Astrocyte (in vitro differentiated cells and primary cell): ENCODE results near the gene STON2. TPM values are rescaled to one million over a fixed set of nuclear protein-coding genes. Genes with fewer than 3 reads are reported as not detected.

Source experiments
- DNase-seq: peaks from one replicate; pipeline ENCODE4 v3.0.0-alpha.2; 2010; ENCODE audit warnings: low read depth
- FAIRE-seq: peaks from 2 replicates; lab custom pipeline; 2011; peaks lifted over from hg19 to GRCh38; lab: Jason Lieb, UNC
- H2AFZ ChIP-seq: 2 replicates; pipeline ENCODE4 v1.6.0; 2012; ENCODE audit warnings: low read depth, low read length, inconsistent platforms
- H3K27ac ChIP-seq: 2 replicates; pipeline ENCODE4 v1.5.1; 2011; ENCODE audit warnings: low read depth, low read length, inconsistent platforms
- H3K27me3 ChIP-seq: 2 replicates; pipeline ENCODE4 v1.6.0; 2011; ENCODE audit warnings: low read length, inconsistent platforms; ENCODE audit not compliant: insufficient read depth
- H3K36me3 ChIP-seq: 2 replicates; pipeline ENCODE4 v1.5.1; 2011; ENCODE audit warnings: low read length, inconsistent platforms; ENCODE audit not compliant: insufficient read depth
- H3K4me1 ChIP-seq: 2 replicates; pipeline ENCODE4 v1.5.1; 2011; ENCODE audit warnings: low read length, inconsistent platforms; ENCODE audit not compliant: insufficient read depth
- H3K4me2 ChIP-seq: 2 replicates; pipeline ENCODE4 v1.6.0; 2012; ENCODE audit warnings: low read length, inconsistent platforms
- H3K4me3 ChIP-seq: 2 replicates; pipeline ENCODE4 v1.5.1; 2011; ENCODE audit warnings: low read depth, mild to moderate bottlenecking, low read length, inconsistent platforms; ENCODE audit not compliant: insufficient read depth
- H3K79me2 ChIP-seq: 2 replicates; pipeline ENCODE4 v1.6.0; 2012; ENCODE audit warnings: mild to moderate bottlenecking, low read length, inconsistent platforms; ENCODE audit not compliant: insufficient read depth
- H3K9ac ChIP-seq: 2 replicates; pipeline ENCODE4 v1.6.0; 2012; ENCODE audit warnings: mild to moderate bottlenecking, low read length, inconsistent platforms
- H3K9me3 ChIP-seq: 2 replicates; pipeline ENCODE4 v1.5.1; 2012; ENCODE audit warnings: low read depth, mild to moderate bottlenecking, low read length, inconsistent platforms; ENCODE audit not compliant: insufficient read depth
- H4K20me1 ChIP-seq: 2 replicates; pipeline ENCODE4 v1.6.0; 2012; ENCODE audit warnings: low read length, inconsistent platforms; ENCODE audit not compliant: insufficient read depth
- H3K27ac Mint-ChIP-seq: one replicate; pipeline ENCODE4 v1.8.0; 2021; ENCODE audit warnings: mild to moderate bottlenecking, mixed read lengths; ENCODE audit not compliant: unreplicated experiment
- H3K27me3 Mint-ChIP-seq: one replicate; pipeline ENCODE4 v1.8.0; 2021; ENCODE audit warnings: low read depth, mixed read lengths; ENCODE audit not compliant: unreplicated experiment
- H3K36me3 Mint-ChIP-seq: one replicate; pipeline ENCODE4 v1.8.0; 2021; ENCODE audit warnings: low read depth, mixed read lengths; ENCODE audit not compliant: unreplicated experiment
- H3K4me1 Mint-ChIP-seq: one replicate; pipeline ENCODE4 v1.8.0; 2021; ENCODE audit warnings: low read depth, mixed read lengths; ENCODE audit not compliant: unreplicated experiment
- H3K4me3 Mint-ChIP-seq: one replicate; pipeline ENCODE4 v1.8.0; 2021; ENCODE audit warnings: mild to moderate bottlenecking, moderate library complexity, mixed read lengths; ENCODE audit not compliant: unreplicated experiment
- H3K9me3 Mint-ChIP-seq: one replicate; pipeline ENCODE4 v1.8.0; 2021; ENCODE audit warnings: mild to moderate bottlenecking, mixed read lengths; ENCODE audit not compliant: unreplicated experiment
- EZH2 ChIP-seq: IDR thresholded peaks from 2 replicates; pipeline ENCODE4 v1.6.1; 2012; ENCODE audit warnings: mild to moderate bottlenecking, low read length, inconsistent platforms; ENCODE audit not compliant: insufficient read depth
- total RNA-seq: library from RNA; stranded (reverse); gene quantifications from 2 replicates; pipeline ENCODE4 v1.2.1, GENCODE V29; 2021
- TF ChIP-seq, protein P1 (sequence below): IDR thresholded peaks from 2 replicates; pipeline ENCODE4 v1.5.1; 2011; ENCODE audit warnings: low read depth, mild to moderate bottlenecking, inconsistent platforms, low read length, moderate library complexity; ENCODE audit not compliant: insufficient read depth

STON2 gene
- total RNA-seq, 1 donor from 2014 or later: 52.9 TPM

DNA sequence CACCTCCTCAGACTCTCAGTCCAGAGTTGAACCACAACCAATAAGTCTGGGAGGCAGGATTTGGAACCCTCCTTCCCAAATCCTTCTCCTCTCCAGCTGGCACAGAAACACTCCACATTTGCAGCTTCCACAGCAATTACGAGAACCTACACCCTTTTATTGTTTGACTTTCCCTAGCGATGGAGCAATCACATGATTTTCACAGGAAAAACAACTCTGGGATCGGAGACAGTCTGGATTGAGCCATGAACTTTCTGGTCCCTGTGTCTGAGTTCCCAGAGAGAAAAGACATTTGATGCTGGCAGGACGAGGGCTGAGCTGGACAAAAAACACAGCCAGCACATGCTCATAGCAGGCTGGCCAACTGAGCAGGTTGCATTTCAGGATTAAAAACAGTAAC lies 49.0 kb upstream of the STON2 start:
- no peaks in the 10 kb centered on the region for H3K36me3 ChIP-seq
- Mint-ChIP-seq H3K4me1 (peaks cover 6% of the 10 kb centered on the region), H3K36me3 (no peaks in the 10 kb centered on the region), H3K27ac (no peak overlapping the region), H3K9me3 (peaks cover 4% of the 10 kb centered on the region), H3K27me3 (peaks cover under 1% of the 10 kb centered on the region), H3K4me3 (no peak overlapping the region)
- no peak for DNase-seq
- no peak overlapping the region for H3K9ac ChIP-seq
- H2AFZ ChIP-seq: no peak overlapping the region
- H3K9me3 ChIP-seq: no peaks in the 10 kb centered on the region
- H3K4me1 ChIP-seq: no peaks in the 10 kb centered on the region
- no peaks in the 10 kb centered on the region for H4K20me1 ChIP-seq
- TF ChIP-seq, protein P1, sequence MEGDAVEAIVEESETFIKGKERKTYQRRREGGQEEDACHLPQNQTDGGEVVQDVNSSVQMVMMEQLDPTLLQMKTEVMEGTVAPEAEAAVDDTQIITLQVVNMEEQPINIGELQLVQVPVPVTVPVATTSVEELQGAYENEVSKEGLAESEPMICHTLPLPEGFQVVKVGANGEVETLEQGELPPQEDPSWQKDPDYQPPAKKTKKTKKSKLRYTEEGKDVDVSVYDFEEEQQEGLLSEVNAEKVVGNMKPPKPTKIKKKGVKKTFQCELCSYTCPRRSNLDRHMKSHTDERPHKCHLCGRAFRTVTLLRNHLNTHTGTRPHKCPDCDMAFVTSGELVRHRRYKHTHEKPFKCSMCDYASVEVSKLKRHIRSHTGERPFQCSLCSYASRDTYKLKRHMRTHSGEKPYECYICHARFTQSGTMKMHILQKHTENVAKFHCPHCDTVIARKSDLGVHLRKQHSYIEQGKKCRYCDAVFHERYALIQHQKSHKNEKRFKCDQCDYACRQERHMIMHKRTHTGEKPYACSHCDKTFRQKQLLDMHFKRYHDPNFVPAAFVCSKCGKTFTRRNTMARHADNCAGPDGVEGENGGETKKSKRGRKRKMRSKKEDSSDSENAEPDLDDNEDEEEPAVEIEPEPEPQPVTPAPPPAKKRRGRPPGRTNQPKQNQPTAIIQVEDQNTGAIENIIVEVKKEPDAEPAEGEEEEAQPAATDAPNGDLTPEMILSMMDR: no peak
- no peak for TF ChIP-seq EZH2
- FAIRE-seq: no peak
- no peak overlapping the region for H3K4me2 ChIP-seq
- no peak overlapping the region for H3K4me3 ChIP-seq
- H3K27me3 ChIP-seq: peaks cover 16% of the 10 kb centered on the region
- H3K27ac ChIP-seq: no peak overlapping the region
- H3K79me2 ChIP-seq: no peaks in the 10 kb centered on the region

DNA sequence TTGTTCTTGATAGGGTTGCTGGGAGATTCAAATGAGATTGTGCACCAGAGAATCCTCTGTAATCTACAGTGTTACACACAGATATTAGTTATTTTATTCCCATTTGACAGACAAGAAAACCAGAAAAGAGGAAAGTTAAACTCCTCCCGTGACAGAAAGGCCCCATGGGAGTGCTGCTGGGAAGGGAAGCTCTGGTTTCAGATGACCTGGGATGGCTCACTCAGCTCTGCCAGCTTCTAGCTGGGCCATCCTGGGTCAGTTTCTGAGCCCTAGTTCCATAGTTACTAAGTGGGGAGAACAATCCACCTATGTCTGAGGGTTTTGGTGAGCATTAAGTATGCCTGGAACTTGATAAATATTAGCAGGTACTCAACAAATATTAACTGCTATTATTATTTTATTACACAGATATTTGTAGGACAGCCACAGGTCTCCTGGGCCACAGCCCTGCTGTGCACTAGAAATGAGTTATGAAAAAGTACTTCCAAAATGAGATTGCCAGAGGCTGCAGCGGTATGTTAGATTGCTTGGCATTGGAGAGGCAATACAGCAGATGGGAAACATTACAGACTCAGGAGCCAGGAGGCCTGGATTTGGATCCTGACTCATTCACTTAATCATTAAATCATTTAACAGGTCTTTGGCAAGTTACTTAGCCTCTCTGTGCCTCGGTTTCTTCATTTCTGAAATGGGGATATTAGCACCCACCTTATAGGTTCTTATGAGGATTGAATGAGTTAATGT lies 47.1 kb upstream of the STON2 start:
- Histone ChIP-seq H3K79me2 (no peaks in the 10 kb centered on the region), H3K9me3 (no peaks in the 10 kb centered on the region), H3K36me3 (no peaks in the 10 kb centered on the region), H3K4me2 (no peak overlapping the region), H2AFZ (no peak overlapping the region), H3K27me3 (peaks cover 17% of the 10 kb centered on the region), H3K27ac (no peak overlapping the region), H3K9ac (no peak overlapping the region), H3K4me3 (no peak overlapping the region), H3K4me1 (no peaks in the 10 kb centered on the region), H4K20me1 (no peaks in the 10 kb centered on the region)
- peaks cover 8% of the 10 kb centered on the region for H3K27me3 Mint-ChIP-seq
- H3K9me3 Mint-ChIP-seq: peaks cover 6% of the 10 kb centered on the region
- TF ChIP-seq EZH2: no peak
- TF ChIP-seq, protein P1: no peak
- no peak for FAIRE-seq
- H3K4me3 Mint-ChIP-seq: no peak overlapping the region
- no peaks in the 10 kb centered on the region for H3K36me3 Mint-ChIP-seq
- DNase-seq: no peak
- H3K4me1 Mint-ChIP-seq: peaks cover 6% of the 10 kb centered on the region
- no peak overlapping the region for H3K27ac Mint-ChIP-seq

DNA sequence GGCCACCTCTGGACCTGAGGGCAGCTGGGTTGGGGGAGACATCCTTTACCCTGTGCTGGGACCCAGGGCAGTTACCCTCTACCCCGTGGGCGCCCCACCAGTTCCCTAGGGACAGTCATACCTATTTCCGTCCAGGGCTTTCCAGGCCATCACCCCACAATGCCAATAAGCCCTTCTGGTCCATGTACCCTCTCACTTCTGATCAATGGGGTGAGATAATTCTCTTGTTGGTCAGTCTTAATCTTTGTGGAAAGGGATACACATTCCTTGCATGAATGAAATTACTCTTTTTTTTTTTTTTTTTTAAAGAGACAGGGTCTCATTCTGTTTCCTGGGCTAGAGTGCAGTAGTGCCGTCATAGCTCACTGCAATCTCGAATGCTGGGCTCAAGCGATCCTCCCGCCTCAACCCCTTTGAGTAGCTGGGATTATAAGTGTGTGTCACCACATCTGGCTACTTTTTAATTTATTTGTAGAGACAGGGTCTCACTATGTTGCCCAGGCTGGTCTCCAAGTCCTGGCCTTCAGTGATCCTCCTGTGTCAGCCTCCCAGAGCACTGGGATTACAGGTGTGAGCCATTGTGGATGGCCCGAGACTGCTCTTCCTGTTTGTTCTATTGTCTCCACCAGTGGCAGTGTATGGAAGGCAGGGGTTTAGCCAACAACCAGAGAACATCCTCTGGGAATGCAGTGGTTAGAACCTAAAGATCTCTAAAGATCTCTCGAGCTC lies 46.3 kb upstream of the STON2 start:
- peaks cover 19% of the 10 kb centered on the region for H3K27me3 ChIP-seq
- FAIRE-seq (no peak), DNase-seq (no peak)
- H3K27me3 Mint-ChIP-seq: peaks cover 10% of the 10 kb centered on the region
- H3K4me3 ChIP-seq: no peak overlapping the region
- no peaks in the 10 kb centered on the region for H3K36me3 Mint-ChIP-seq
- H3K4me1 Mint-ChIP-seq: peaks cover 6% of the 10 kb centered on the region
- TF ChIP-seq, protein P1: no peak
- TF ChIP-seq EZH2: no peak
- H3K79me2 ChIP-seq: no peaks in the 10 kb centered on the region
- H3K27ac Mint-ChIP-seq: no peak overlapping the region
- H3K9ac ChIP-seq: no peak overlapping the region
- no peaks in the 10 kb centered on the region for H3K4me1 ChIP-seq
- H3K9me3 Mint-ChIP-seq: peaks cover 6% of the 10 kb centered on the region
- no peak overlapping the region for H2AFZ ChIP-seq
- no peak overlapping the region for H3K27ac ChIP-seq
- H3K9me3 ChIP-seq: no peaks in the 10 kb centered on the region
- H3K36me3 ChIP-seq: no peaks in the 10 kb centered on the region
- no peak overlapping the region for H3K4me3 Mint-ChIP-seq
- H4K20me1 ChIP-seq: no peaks in the 10 kb centered on the region
- H3K4me2 ChIP-seq: no peak overlapping the region
